Esophagus squamous epithelium (tissue), 5 donors: ENCODE data around the gene TCF3. TPM values are rescaled to one million over a fixed set of nuclear protein-coding genes. Genes with fewer than 3 reads are reported as not detected.

Experiments
- DNase-seq: peaks from one replicate; lab custom pipeline; 2025; lab: John Stamatoyannopoulos, UW
- H3K27ac ChIP-seq, 4 donors: fragments of 200-600 bp; sonication (generic); one replicate each; pipeline ENCODE4 v1.5.1; 2016 to 2019; ENCODE audit warnings: mild to moderate bottlenecking in 1 of 4
- H3K27me3 ChIP-seq, 4 donors: fragments of 200-600 bp; sonication (generic); 1 replicate in 3 of 4; 2 replicates in 1 of 4; pipeline versions ENCODE4 v1.5.1 to v1.6.0; 2017 to 2021; ENCODE audit warnings: antibody characterized with exemption in 1 of 4
- H3K36me3 ChIP-seq, 3 donors: fragments of 200-600 bp; sonication (generic); one replicate each; pipeline ENCODE4 v1.5.1; 2016 to 2019
- H3K4me1 ChIP-seq, 3 donors: fragments of 200-600 bp; sonication (generic); one replicate each; pipeline ENCODE4 v1.5.1; 2017 to 2019
- H3K4me3 ChIP-seq, 4 donors: fragments of 200-600 bp; sonication (generic); 1 replicate in 3 of 4; 2 replicates in 1 of 4; pipeline ENCODE4 v1.5.1; 2016 to 2019; ENCODE audit warnings: mild to moderate bottlenecking in 2 of 4, moderate library complexity in 1 of 4
- H3K9me3 ChIP-seq, 3 donors: fragments of 200-600 bp; sonication (generic); one replicate each; pipeline ENCODE4 v1.5.1; 2016 to 2019
- CTCF ChIP-seq, 6 experiments: fragments of 450-650 bp in 4 of 6; fragments of 200-600 bp in 2 of 6; sonication (generic) in 2 of 6; IDR thresholded peaks; one replicate each; pipeline ENCODE4 v1.5.1; 2016 to 2019; ENCODE audit warnings: antibody characterized with exemption in 6 of 6, mild to moderate bottlenecking in 4 of 6, moderate library complexity in 4 of 6
- POLR2A ChIP-seq, 4 donors: fragments of 450-650 bp; IDR thresholded peaks; one replicate each; pipeline ENCODE4 v1.6.1; 2017; ENCODE audit warnings: antibody characterized with exemption in 4 of 4, mild to moderate bottlenecking in 4 of 4, moderate library complexity in 3 of 4
- WGBS, 2 donors: methylation state at CpG; one replicate each; pipeline ENCODE4 v1.1.5; 2018; 5-methylcytosine and 5-hydroxymethylcytosine counted together
- intact Hi-C: fragments of 100-400 bp; cut with DNase I; formaldehyde crosslinking; loops from one replicate; pipeline ENCODE4 v1.15.0; 2022
- total RNA-seq, 4 donors: library from RNA; depleted of rRNA; stranded (reverse); fragments of >200 nt; gene quantifications; one replicate each; pipeline ENCODE4 v1.1.0, GENCODE V29; 2016
- donor health status: DM: yes; HTN: yes; CAD: no.

Gene TCF3
- total RNA-seq, 4 donors from 2014 or later: 29.9 to 66.0 (median 47.9) TPM

- intact Hi-C loops: no loop called here
- Histone ChIP-seq H3K4me1 (peaks cover 29 to 62% (median 31%) of the 10 kb centered on the region in 3 donors), H3K4me3 (peak overlapping the region; percentile 87 to 100 (median 97)), H3K27me3 (no peaks in the 10 kb centered on the region), H3K36me3 (peaks cover 0 to 28% (median 0%) of the 10 kb centered on the region in 3 donors), H3K27ac (peak overlapping the region; percentile 90 to 97 (median 94)), H3K9me3 (no peaks in the 10 kb centered on the region)
- TF ChIP-seq POLR2A (IDR thresholded peaks at IDR 0.05) (no peak), CTCF (IDR thresholded peaks at IDR 0.05) (no peak)
- no peak for DNase-seq
- WGBS, 2 donors: 9 to 15% methylated on average over 15 to 16 of the region's 16 CpGs
These were observed 46.2 kb downstream of the TCF3 start for GRCh38 chr19:1606138-1606651.

GRCh38 chr19:1605236-1606137, 46.9 kb downstream of the TCF3 start, which contains the start of gene UQCR11:
Gene UQCR11, minus strand, starts transcription at chr19:1605462. Its CDS starts 53 bp downstream, at chr19:1605409.
- Histone ChIP-seq H3K9me3 (no peaks in the 10 kb centered on the region), H3K4me3 (peak within 1 kb of the TSS; percentile 87 to 100 (median 97)), H3K27ac (peak within 1 kb of the TSS; percentile 90 to 97 (median 94)), H3K27me3 (no peaks in the 10 kb centered on the region), H3K36me3 (peaks cover 0 to 28% (median 0%) of the 10 kb centered on the region in 3 donors), H3K4me1 (peaks cover 29 to 62% (median 31%) of the 10 kb centered on the region in 3 donors)
- intact Hi-C loops: no loop called here
- peak; percentile 84 for DNase-seq
- TF ChIP-seq POLR2A (IDR thresholded peaks at IDR 0.05) (peak in 2 of 4 donors; percentile 18 to 29), CTCF (IDR thresholded peaks at IDR 0.05) (peak in 5 of 6 experiments; percentile 44 to 63 (median 58))
- WGBS, 2 donors: 1% methylated on average over 17 to 20 of the region's 79 CpGs

- 91% methylated on average over 16 to 21 of the region's 21 CpGs for WGBS, 2 donors
- Histone ChIP-seq H3K27me3 (no peaks in the 10 kb centered on the region), H3K4me3 (no peak overlapping the region), H3K36me3 (peaks cover 22 to 50% (median 25%) of the 10 kb centered on the region in 3 donors), H3K27ac (no peak overlapping the region), H3K9me3 (no peaks in the 10 kb centered on the region), H3K4me1 (peaks cover 25 to 49% (median 31%) of the 10 kb centered on the region in 3 donors)
- no peak for DNase-seq
- TF ChIP-seq CTCF (IDR thresholded peaks at IDR 0.05): no peak
- no peak for TF ChIP-seq POLR2A (IDR thresholded peaks at IDR 0.05)
- intact Hi-C loops: no loop called here
These were observed 50.2 kb downstream of the TCF3 start for GRCh38 chr19:1602091-1602707.

- Histone ChIP-seq H3K9me3 (no peaks in the 10 kb centered on the region), H3K4me1 (peaks cover 25 to 47% (median 31%) of the 10 kb centered on the region in 3 donors), H3K4me3 (no peak overlapping the region), H3K27me3 (no peaks in the 10 kb centered on the region), H3K27ac (no peak overlapping the region), H3K36me3 (peaks cover 22 to 56% (median 27%) of the 10 kb centered on the region in 3 donors)
- no peak for TF ChIP-seq POLR2A (IDR thresholded peaks at IDR 0.05)
- peak in 3 of 6 experiments; percentile 4 to 17 (median 9) for TF ChIP-seq CTCF (IDR thresholded peaks at IDR 0.05)
- DNase-seq: no peak
- intact Hi-C loops: no loop called here
- 82 to 93% methylated on average over 11 to 13 of the region's 14 CpGs for WGBS, 2 donors
These were observed 50.8 kb downstream of the TCF3 start for GRCh38 chr19:1601613-1602064.
